Measurements from ENCODE around the gene ICE2.

- TF ChIP-seq POLR2A (IDR thresholded peaks at IDR 0.05): no peak
- TF ChIP-seq CTCF (IDR thresholded peaks at IDR 0.05): no peak
Measured at GRCh38 chr15:60480149-60480548, 1.2 kb upstream of the ICE2 start.

All from lower leg skin (tissue), 3 donors.